CD4-positive, alpha-beta T cell (primary cell): ENCODE data around the gene CDK14. TPM values are rescaled to one million over a fixed set of nuclear protein-coding genes. Genes with fewer than 3 reads are reported as not detected.

Experiments used
- ATAC-seq: fragments of 200-7000 bp; cut with Tn5 transposase; one replicate; pipeline ENCODE4 v1.10.0; 2022; ENCODE audit warnings: mild to moderate bottlenecking; ENCODE audit not compliant: poor library complexity
- CTCF ChIA-PET: fragments of 350-600 bp; sonication (Branson Sonifier 250); formaldehyde crosslinking; loops from one replicate; lab custom pipeline; 2021; ENCODE audit warnings: antibody characterized with exemption, inconsistent platforms; lab: Charles Lee
- POLR2A ChIA-PET: fragments of 350-600 bp; sonication (Branson Sonifier 250); formaldehyde crosslinking; loops from one replicate; lab custom pipeline; 2021; ENCODE audit warnings: antibody characterized with exemption, inconsistent platforms; lab: Charles Lee
- DNase-seq, 14 experiments: peaks; one replicate each; pipeline ENCODE4 v3.0.0-alpha.2; 2013 to 2020; ENCODE audit warnings: mixed read lengths in 2 of 14
- H3K27ac ChIP-seq, 2 donors: one replicate each; pipeline versions ENCODE4 v1.5.1 to v1.7.0; 2013; ENCODE audit warnings: low read length in 2 of 2, low read depth in 1 of 2, mild to moderate bottlenecking in 1 of 2
- H3K27me3 ChIP-seq, 2 experiments: 1 replicate in 1 of 2; 2 replicates in 1 of 2; pipeline versions ENCODE4 v1.6.1 to v1.7.0; 2013; ENCODE audit warnings: low read length in 2 of 2, control low read depth in 1 of 2, mild to moderate bottlenecking in 1 of 2, moderate library complexity in 1 of 2; ENCODE audit not compliant: insufficient read depth in 2 of 2, control insufficient read depth in 1 of 2
- H3K36me3 ChIP-seq: one replicate; pipeline ENCODE4 v1.6.1; 2013; ENCODE audit warnings: low read length, control low read depth; ENCODE audit not compliant: insufficient read depth
- H3K4me1 ChIP-seq: one replicate; pipeline ENCODE4 v1.6.1; 2013; ENCODE audit warnings: low read length, control low read depth; ENCODE audit not compliant: insufficient read depth
- H3K4me3 ChIP-seq: one replicate; pipeline ENCODE4 v1.5.1; 2013; ENCODE audit warnings: mild to moderate bottlenecking, low read length, moderate library complexity
- H3K9me3 ChIP-seq, 2 experiments: 1 replicate in 1 of 2; 2 replicates in 1 of 2; pipeline versions ENCODE4 v1.6.1 to v1.7.0; 2013; ENCODE audit warnings: low read length in 2 of 2, mild to moderate bottlenecking in 2 of 2, control low read depth in 1 of 2, moderate library complexity in 1 of 2; ENCODE audit not compliant: control insufficient read depth in 1 of 2, insufficient read depth in 1 of 2
- H3K27ac Mint-ChIP-seq: one replicate; pipeline ENCODE4 v1.8.0; 2020; ENCODE audit warnings: mixed read lengths
- H3K27me3 Mint-ChIP-seq: one replicate; pipeline ENCODE4 v1.8.0; 2021; ENCODE audit warnings: mixed read lengths
- H3K36me3 Mint-ChIP-seq: one replicate; pipeline ENCODE4 v1.8.0; 2021; ENCODE audit warnings: low read depth, mixed read lengths
- H3K4me1 Mint-ChIP-seq: one replicate; pipeline ENCODE4 v1.8.0; 2021; ENCODE audit warnings: low read depth, mixed read lengths
- H3K4me3 Mint-ChIP-seq: one replicate; pipeline ENCODE4 v1.8.0; 2020; ENCODE audit warnings: mild to moderate bottlenecking, mixed read lengths
- H3K9me3 Mint-ChIP-seq: one replicate; pipeline ENCODE4 v1.8.0; 2020; ENCODE audit warnings: mixed read lengths
- CTCF ChIP-seq: fragments of 200-600 bp; IDR thresholded peaks from one replicate; pipeline ENCODE4 v1.8.0; 2022; ENCODE audit warnings: antibody characterized with exemption, mild to moderate bottlenecking
- intact Hi-C, 2 experiments: fragments of 100-400 bp; cut with DNase I in 1 of 2; cut with micrococcal nuclease in 1 of 2; formaldehyde crosslinking; loops; one replicate each; pipeline versions ENCODE4 v1.15.1 to v1.9.0; 2023 to 2025; cut with DNase I, micrococcal nuclease
- total RNA-seq, 174 experiments: library from RNA in 2 of 174; stranded (reverse) in 2 of 174; gene quantifications; one replicate each; pipeline ENCODE4 v1.2.3 and lab custom pipeline; 2021 to 2026

CDK14 gene
- total RNA-seq, 2 experiments from 2014 or later = 0.45 to 0.47 TPM

DNA sequence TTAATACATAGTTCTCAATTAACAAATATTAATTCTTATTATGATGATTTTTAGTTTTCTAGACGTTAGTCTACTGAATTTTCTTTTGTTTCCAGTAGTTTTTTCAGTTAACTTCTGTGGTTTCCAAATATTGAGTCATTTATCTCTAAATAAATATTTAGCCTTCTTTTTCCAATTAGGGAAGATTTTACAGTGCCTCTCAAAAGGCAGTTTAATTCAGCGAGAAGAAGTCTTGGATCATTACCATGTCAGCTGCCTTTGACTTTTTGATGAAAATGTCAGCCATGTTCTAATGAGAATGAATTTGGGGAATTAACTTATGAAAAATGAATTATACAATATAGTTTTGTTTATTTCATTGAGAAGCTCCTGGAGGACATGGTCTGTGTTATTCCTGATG is 90.0 kb downstream of the CDK14 start:
- H3K4me3 Mint-ChIP-seq = no peak overlapping the region
- Histone ChIP-seq H3K4me3 (no peak overlapping the region), H3K4me1 (no peaks in the 10 kb centered on the region), H3K36me3 (no peaks in the 10 kb centered on the region), H3K9me3 (no peaks in the 10 kb centered on the region), H3K27me3 (no peaks in the 10 kb centered on the region), H3K27ac (no peak overlapping the region)
- ChIA-PET CTCF (no interaction called here), POLR2A (no interaction called here)
- H3K27ac Mint-ChIP-seq = no peak overlapping the region
- H3K4me1 Mint-ChIP-seq = no peaks in the 10 kb centered on the region
- intact Hi-C loops = no loop called here
- no peaks in the 10 kb centered on the region for H3K9me3 Mint-ChIP-seq
- ATAC-seq = no peak
- DNase-seq = no peak
- no peaks in the 10 kb centered on the region for H3K27me3 Mint-ChIP-seq
- TF ChIP-seq CTCF = no peak
- no peaks in the 10 kb centered on the region for H3K36me3 Mint-ChIP-seq

GRCh38 chr7:90688810-90689209 is 92.7 kb downstream of the CDK14 start:
- Mint-ChIP-seq H3K36me3 (no peaks in the 10 kb centered on the region), H3K4me3 (no peak overlapping the region), H3K27ac (no peak overlapping the region), H3K4me1 (no peaks in the 10 kb centered on the region), H3K9me3 (no peaks in the 10 kb centered on the region), H3K27me3 (no peaks in the 10 kb centered on the region)
- POLR2A ChIA-PET = interaction anchor here (0.6 kb wide), 1 partner anchor 81 kb away, joined by 3 read pairs; no protein-coding TSS in a partner anchor
- CTCF ChIA-PET = no interaction called here
- DNase-seq = no peak
- Histone ChIP-seq H3K4me1 (no peaks in the 10 kb centered on the region), H3K27me3 (no peaks in the 10 kb centered on the region), H3K9me3 (no peaks in the 10 kb centered on the region), H3K4me3 (no peak overlapping the region), H3K27ac (no peak overlapping the region), H3K36me3 (no peaks in the 10 kb centered on the region)
- ATAC-seq = no peak
- no peak for TF ChIP-seq CTCF
- intact Hi-C loops = no loop called here

GRCh38 chr7:90689260-90689659 is 93.1 kb downstream of the CDK14 start:
- POLR2A ChIA-PET = interaction anchor here (0.6 kb wide), 1 partner anchor 80 kb away, joined by 3 read pairs; no protein-coding TSS in a partner anchor
- Mint-ChIP-seq H3K27me3 (no peaks in the 10 kb centered on the region), H3K4me1 (no peaks in the 10 kb centered on the region), H3K27ac (no peak overlapping the region), H3K4me3 (no peak overlapping the region), H3K9me3 (no peaks in the 10 kb centered on the region), H3K36me3 (no peaks in the 10 kb centered on the region)
- no peak for DNase-seq
- Histone ChIP-seq H3K4me1 (no peaks in the 10 kb centered on the region), H3K4me3 (no peak overlapping the region), H3K36me3 (no peaks in the 10 kb centered on the region), H3K27ac (no peak overlapping the region), H3K9me3 (no peaks in the 10 kb centered on the region), H3K27me3 (no peaks in the 10 kb centered on the region)
- CTCF ChIA-PET = no interaction called here
- intact Hi-C loops = no loop called here
- no peak for TF ChIP-seq CTCF
- ATAC-seq = no peak
